ENCODE data around the gene ATP1B3. TPM values are rescaled to one million over a fixed set of nuclear protein-coding genes. Genes with fewer than 3 reads are reported as not detected.
"Not testable (repeated sequence)": the region's sequence is repeated elsewhere in the genome, so short reads cannot be mapped to it uniquely, and the experiment has no call there.

The ATP1B3 gene
- total RNA-seq, 1 donor from 2014 or later: 231 TPM

DNA sequence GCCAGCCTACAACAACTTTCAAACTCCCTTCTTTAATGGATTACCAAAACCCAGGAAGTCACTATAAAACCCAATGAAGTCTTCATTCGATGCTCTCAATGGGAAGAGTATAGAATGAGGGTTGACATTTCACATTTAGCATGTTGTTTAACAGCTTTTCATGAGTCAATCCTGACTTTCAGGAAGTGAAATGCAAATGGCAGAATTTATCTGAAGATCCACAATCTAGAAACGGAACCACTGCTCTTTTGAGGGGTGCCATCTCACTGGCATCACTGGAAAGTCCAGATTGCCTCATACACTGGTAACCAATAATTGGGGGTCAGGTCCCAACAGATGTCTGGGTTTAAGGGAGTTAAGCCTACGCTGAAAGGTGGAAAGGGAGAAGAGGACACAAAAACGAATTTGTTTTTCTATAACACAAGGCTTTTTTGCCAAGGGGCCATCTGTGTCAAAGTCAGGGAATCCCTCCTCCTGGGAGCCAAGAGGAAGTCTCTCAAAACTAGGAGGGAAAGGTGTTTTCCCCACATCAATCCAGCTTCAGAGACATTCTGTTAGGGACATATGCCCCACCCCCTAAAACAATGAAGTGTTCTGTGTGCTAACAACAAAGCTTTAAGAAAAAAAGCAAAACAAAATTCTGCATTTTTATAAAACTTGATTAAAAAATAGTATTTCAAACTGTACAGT is 12.0 kb upstream of the ATP1B3 start:
- Mint-ChIP-seq H3K4me3 (no peak overlapping the region), H3K27ac (no peak overlapping the region), H3K9me3 (no peaks in the 10 kb centered on the region), H3K36me3 (ENCODE audit: low read depth) (no peaks in the 10 kb centered on the region), H3K27me3 (ENCODE audit: insufficient read depth) (no peaks in the 10 kb centered on the region), H3K4me1 (ENCODE audit: low read depth) (peaks cover 6% of the 10 kb centered on the region)
- no peak for DNase-seq (ENCODE audit: low spot score)
- intact Hi-C loops (cut with micrococcal nuclease): no loop called here

DNA sequence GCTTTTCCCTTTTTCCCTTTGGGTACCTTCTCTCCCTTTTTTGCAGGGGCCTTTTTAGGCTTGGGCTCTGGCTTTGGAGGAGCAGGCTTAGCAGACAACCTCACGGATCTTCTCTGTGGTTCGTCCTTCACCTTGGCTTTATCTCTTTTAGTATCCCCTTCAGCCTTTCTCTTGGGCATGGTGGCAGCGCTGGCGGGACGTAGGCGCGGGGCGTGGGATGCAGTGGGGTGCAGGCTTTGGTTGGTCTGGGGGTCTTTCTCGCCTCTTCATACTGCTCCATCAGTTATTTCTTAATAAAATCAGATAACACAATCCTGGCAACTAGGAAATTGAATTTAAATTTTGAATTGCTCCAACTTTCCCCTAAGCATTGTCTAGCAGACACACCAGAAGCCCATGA is 11.3 kb upstream of the ATP1B3 start:
- no peaks in the 10 kb centered on the region for H3K9me3 Mint-ChIP-seq
- DNase-seq (ENCODE audit: low spot score): no peak
- no peak overlapping the region for H3K4me3 Mint-ChIP-seq
- intact Hi-C loops (cut with micrococcal nuclease): no loop called here
- H3K36me3 Mint-ChIP-seq (ENCODE audit: low read depth): no peaks in the 10 kb centered on the region
- H3K27me3 Mint-ChIP-seq (ENCODE audit: insufficient read depth): peaks cover 3% of the 10 kb centered on the region
- H3K27ac Mint-ChIP-seq: no peak overlapping the region
- peaks cover 6% of the 10 kb centered on the region for H3K4me1 Mint-ChIP-seq (ENCODE audit: low read depth)

DNA sequence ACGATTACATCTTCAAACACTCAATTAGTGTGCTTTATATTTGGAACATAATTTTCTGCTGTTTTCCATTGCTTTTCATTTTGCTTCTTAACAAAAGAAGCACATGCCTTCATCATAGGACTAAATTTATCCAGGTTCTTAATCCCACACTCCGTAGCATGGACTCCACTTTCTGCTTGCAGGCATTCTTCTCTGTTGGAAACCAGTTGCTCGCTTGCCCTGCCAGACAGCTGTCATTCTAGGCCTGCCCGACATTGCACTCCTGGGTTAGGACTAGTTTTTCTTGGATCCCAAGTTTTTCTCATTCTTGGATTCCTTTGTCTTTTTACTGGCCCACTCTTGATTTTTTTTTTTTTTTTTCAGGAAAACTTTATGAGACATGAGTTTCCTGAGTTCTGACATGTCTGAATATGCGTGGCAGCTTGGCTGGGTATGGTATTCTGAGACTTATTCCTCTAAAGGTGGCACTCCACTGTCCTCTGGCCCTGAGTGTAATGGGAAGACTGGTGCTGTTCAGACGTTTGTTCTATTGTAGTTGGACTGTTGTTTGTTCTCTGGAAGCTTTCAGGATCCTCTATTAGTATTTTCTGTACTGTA is 6.3 kb upstream of the ATP1B3 start:
- Mint-ChIP-seq H3K9me3 (no peaks in the 10 kb centered on the region), H3K27ac (no peak overlapping the region), H3K36me3 (ENCODE audit: low read depth) (no peaks in the 10 kb centered on the region), H3K27me3 (ENCODE audit: insufficient read depth) (peaks cover 5% of the 10 kb centered on the region), H3K4me1 (ENCODE audit: low read depth) (peaks cover 3% of the 10 kb centered on the region), H3K4me3 (no peak overlapping the region)
- no peak for DNase-seq (ENCODE audit: low spot score)
- intact Hi-C loops (cut with micrococcal nuclease): loop anchor here (10.0 kb wide), 3 partner anchors 355 to 855 kb away; partner anchors contain the start of genes GK5, PXYLP1 and TRPC1

DNA sequence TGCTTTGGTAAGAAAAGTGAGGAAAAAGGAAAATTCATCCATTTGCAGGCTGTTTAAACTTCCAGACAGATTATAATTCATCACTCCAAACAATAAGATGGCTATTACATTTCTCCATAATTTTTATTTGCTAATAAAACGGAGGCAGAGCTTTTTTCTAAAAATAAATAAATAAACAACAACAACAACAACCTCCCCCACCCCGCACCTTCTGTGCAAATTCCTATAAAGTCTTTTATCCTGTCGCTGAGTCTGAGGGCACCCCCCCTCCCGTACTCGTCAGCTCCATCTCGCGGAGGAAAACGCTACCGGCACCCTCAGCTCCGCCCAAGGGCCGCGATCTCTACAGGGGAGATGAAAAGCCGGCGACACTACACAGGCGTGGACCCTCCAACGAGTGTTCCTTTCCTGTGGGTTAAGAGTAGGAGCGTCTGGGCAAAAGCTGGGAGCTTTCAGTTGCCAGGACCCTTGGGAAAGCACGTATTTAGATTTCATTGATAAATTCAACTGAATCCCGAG is 1.0 kb upstream of the ATP1B3 start:
- Mint-ChIP-seq H3K27ac (peak overlapping the region; percentile 90), H3K36me3 (ENCODE audit: low read depth) (peaks cover 20% of the 10 kb centered on the region), H3K27me3 (ENCODE audit: insufficient read depth) (peaks cover 2% of the 10 kb centered on the region), H3K9me3 (no peaks in the 10 kb centered on the region), H3K4me1 (ENCODE audit: low read depth) (peaks cover 30% of the 10 kb centered on the region), H3K4me3 (peak overlapping the region; percentile 92)
- peak; percentile 78 for DNase-seq (ENCODE audit: low spot score)
- intact Hi-C loops (cut with micrococcal nuclease): loop anchor here (1.0 to 10.0 kb wide), 13 partner anchors 38 to 1127 kb away; partner anchors contain the start of genes GK5, PXYLP1, RASA2 and RNF7

DNA sequence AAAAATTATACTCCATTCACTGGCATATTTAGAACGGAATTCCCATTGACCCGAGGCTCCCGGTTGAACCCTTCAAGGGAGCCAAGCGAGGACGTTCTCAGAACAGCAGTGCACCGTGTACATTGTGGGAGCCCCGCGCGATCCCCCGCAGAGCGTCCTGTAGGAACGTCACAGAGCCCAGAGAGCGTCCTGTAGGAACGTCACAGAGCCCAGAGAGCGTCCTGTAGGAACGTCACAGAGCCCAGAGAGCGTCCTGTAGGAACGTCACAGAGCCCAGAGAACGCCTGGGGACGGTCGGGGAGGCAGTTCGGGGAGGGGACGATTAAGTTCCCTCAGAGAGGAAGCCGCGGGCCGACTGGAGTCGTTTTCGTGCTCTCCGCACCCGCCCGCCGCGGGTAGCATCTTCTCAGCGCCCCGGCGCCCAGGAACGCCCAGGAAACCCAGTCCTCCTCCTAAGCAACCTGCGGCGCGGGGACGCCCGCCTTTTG is 506 bp upstream of the ATP1B3 start:
- intact Hi-C loops (cut with micrococcal nuclease): loop anchor here (1.0 to 10.0 kb wide), 15 partner anchors 37 to 1126 kb away; partner anchors contain the start of genes GK5, PXYLP1, RASA2 and RNF7
- peaks cover 20% of the 10 kb centered on the region for H3K36me3 Mint-ChIP-seq (ENCODE audit: low read depth)
- peak overlapping the region; percentile 92 for H3K4me3 Mint-ChIP-seq
- H3K27me3 Mint-ChIP-seq (ENCODE audit: insufficient read depth): peaks cover 2% of the 10 kb centered on the region
- peaks cover 30% of the 10 kb centered on the region for H3K4me1 Mint-ChIP-seq (ENCODE audit: low read depth)
- peak overlapping the region; percentile 90 for H3K27ac Mint-ChIP-seq
- no peaks in the 10 kb centered on the region for H3K9me3 Mint-ChIP-seq
- no peak for DNase-seq (ENCODE audit: low spot score)

DNA sequence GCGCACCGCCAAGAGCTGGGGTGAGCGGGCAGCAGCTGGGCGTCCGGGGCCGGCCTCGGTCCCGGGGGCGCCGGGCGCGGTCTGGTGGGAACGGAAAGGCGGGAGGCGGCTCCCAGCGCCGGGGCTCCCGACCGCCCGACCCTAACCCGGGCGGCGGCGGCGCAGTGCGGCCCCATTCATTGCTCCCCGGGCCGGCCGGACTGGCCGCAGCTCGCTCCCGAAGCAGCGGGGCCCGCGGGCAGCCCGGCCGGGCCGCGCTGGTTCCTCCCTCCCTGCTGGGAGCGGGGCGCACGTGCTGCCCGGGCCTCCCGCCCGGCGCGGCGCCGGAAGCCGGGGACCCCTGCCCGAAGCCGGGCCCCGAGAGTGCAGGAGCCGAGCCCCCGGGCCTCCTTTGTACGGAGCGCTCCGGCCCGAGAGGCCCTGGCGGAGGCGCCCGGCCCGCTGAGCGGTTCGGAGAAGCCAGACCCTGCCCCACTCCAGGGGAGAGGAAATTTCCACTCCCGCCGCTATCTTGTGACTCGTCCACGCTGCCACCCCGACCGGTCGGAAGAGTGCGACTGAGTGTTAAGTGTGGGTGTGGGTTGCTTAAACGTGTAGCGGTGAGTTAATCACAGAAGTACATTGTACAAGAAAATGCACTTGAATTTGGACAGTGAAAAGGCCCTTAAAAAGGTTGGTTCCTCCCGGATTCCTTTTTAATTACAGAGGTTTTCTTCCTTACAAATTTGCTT is 613 bp downstream of the ATP1B3 start:
- intact Hi-C loops (cut with micrococcal nuclease): loop anchor here (1.0 to 10.0 kb wide), 13 partner anchors 11 to 1125 kb away; partner anchors contain the start of genes GK5, PXYLP1, RASA2 and SLC25A36
- Mint-ChIP-seq H3K9me3 (no peaks in the 10 kb centered on the region), H3K27ac (peak overlapping the region; percentile 85), H3K36me3 (ENCODE audit: low read depth) (peaks cover 20% of the 10 kb centered on the region), H3K4me3 (peak overlapping the region; percentile 95), H3K4me1 (ENCODE audit: low read depth) (peaks cover 40% of the 10 kb centered on the region), H3K27me3 (ENCODE audit: insufficient read depth) (no peaks in the 10 kb centered on the region)
- peak; percentile 52 for DNase-seq (ENCODE audit: low spot score)

DNA sequence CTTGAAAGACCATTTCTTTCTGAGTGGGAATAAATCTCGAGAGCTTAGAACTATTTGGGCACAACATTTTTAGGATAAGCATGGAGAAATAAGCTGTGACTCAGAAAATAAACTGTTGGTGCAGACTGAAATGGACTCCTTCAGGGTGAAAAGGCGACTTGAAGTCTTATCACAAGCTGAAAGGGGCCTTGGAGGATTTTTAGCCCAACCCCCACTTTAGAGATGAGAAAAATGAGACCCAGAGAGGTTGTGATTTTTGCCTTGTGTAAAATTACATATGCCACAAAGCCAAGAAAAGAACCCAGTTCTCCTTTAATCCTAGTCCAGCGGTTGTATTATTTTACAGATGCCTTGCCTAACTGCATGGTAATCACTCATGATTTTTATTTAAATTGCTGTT is 1.5 kb downstream of the ATP1B3 start:
- Mint-ChIP-seq H3K4me3 (peak overlapping the region; percentile 95), H3K36me3 (ENCODE audit: low read depth) (peaks cover 22% of the 10 kb centered on the region), H3K27me3 (ENCODE audit: insufficient read depth) (no peaks in the 10 kb centered on the region), H3K27ac (peak overlapping the region; percentile 85), H3K9me3 (no peaks in the 10 kb centered on the region), H3K4me1 (ENCODE audit: low read depth) (peaks cover 48% of the 10 kb centered on the region)
- no peak for DNase-seq (ENCODE audit: low spot score)
- intact Hi-C loops (cut with micrococcal nuclease): loop anchor here (1.0 to 10.0 kb wide), 12 partner anchors 10 to 1124 kb away; partner anchors contain the start of genes GK5, PXYLP1, RASA2 and SLC25A36

DNA sequence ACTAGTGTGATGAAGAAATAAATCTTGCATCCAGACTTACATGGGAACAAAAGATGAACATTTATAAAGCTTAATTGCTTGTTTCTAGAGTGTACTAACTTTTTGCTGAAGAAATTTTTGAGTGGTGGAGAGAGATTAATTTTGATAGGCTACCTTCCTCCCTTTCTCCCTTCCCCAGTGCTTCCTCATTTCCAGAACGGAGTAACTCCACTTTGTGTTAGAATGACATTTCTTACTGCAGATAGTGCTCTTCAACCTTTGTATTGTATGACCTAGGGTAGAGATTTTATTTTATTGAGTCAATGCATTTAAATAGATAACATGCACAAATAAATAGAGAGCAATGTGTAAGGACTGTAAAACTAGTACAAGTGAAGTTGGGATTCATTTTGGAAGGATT is 1.9 kb downstream of the ATP1B3 start:
- H3K36me3 Mint-ChIP-seq (ENCODE audit: low read depth): peaks cover 23% of the 10 kb centered on the region
- H3K27me3 Mint-ChIP-seq (ENCODE audit: insufficient read depth): no peaks in the 10 kb centered on the region
- no peak overlapping the region for H3K27ac Mint-ChIP-seq
- no peak for DNase-seq (ENCODE audit: low spot score)
- intact Hi-C loops (cut with micrococcal nuclease): loop anchor here (5.0 to 10.0 kb wide), 9 partner anchors 269 to 1124 kb away; partner anchors contain the start of genes GK5, PXYLP1, RASA2 and TFDP2
- H3K9me3 Mint-ChIP-seq: no peaks in the 10 kb centered on the region
- H3K4me3 Mint-ChIP-seq: peak overlapping the region; percentile 95
- H3K4me1 Mint-ChIP-seq (ENCODE audit: low read depth): peaks cover 50% of the 10 kb centered on the region

DNA sequence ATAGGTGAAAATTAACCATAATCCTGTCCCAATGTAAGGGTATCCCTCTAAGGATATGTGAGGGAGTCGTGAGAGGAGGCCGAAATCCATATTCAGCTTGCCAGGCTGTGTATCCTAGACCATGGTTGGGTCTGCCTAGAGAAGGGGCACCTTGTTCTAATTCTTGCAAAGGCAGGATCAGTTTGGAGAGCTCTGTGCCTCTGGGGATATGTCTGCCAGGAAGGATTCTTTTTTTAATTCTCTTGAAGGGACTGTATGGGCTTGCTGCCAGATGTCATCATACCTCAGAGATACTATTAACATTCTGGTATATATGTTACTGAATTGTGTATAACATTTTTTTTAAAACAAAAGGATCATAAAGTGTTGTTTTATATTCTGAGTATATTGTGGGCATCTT is 2.4 kb downstream of the ATP1B3 start:
- Mint-ChIP-seq H3K4me3 (peak overlapping the region; percentile 95), H3K4me1 (ENCODE audit: low read depth) (peaks cover 54% of the 10 kb centered on the region), H3K27ac (no peak overlapping the region)

DNA sequence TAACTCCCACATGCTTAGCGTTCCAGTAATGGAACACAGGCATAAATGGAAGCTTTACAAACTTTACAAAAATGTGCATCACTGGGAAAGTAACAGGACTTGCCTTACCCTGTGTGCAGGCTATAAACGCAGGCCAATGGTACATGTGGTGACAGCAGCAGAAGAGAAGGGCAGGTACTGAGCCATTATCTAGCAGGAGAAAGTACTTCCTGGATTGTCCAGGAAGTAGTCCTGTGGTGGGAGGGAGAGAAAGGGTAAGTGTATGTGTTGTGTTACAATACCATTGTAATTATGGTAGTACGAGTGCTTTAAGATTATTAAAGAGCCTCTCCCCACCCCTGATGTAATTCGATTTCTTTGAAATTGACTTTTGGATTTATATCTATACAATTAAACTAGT is 5.3 kb downstream of the ATP1B3 start:
- Mint-ChIP-seq H3K9me3 (no peaks in the 10 kb centered on the region), H3K36me3 (ENCODE audit: low read depth) (peaks cover 36% of the 10 kb centered on the region), H3K4me3 (no peak overlapping the region), H3K27ac (peak overlapping the region; percentile 31), H3K27me3 (ENCODE audit: insufficient read depth) (no peaks in the 10 kb centered on the region), H3K4me1 (ENCODE audit: low read depth) (peaks cover 57% of the 10 kb centered on the region)
- no peak for DNase-seq (ENCODE audit: low spot score)
- intact Hi-C loops (cut with micrococcal nuclease): no loop called here

More for the DNA sequence above, 2.4 kb downstream of the ATP1B3 start:
- DNase-seq (ENCODE audit: low spot score): no peak
- Mint-ChIP-seq H3K27me3 (ENCODE audit: insufficient read depth) (no peaks in the 10 kb centered on the region), H3K36me3 (ENCODE audit: low read depth) (peaks cover 26% of the 10 kb centered on the region), H3K9me3 (no peaks in the 10 kb centered on the region)
- intact Hi-C loops (cut with micrococcal nuclease): loop anchor here (5.0 to 10.0 kb wide), 9 partner anchors 268 to 1123 kb away; partner anchors contain the start of genes GK5, PXYLP1, RASA2 and TFDP2

DNA sequence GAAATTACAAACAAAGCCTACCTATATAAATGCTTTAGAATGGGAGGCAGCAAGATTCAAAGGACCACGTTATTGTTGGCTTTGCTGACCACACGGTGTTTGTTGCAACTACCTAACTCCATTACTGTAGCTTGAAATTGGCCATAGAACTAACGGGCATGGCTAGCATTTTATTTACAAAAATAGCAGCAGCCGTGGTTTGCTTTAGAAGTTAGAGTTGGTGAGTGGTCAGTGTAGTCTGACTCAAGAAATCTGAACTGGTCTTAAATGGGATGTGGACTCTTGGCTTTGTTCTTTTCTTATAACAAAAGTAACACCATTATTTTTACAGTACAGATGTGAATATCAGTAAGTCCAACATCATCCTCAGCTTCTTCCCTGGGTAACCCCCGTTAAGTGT is 10.6 kb downstream of the ATP1B3 start:
- Mint-ChIP-seq H3K4me1 (ENCODE audit: low read depth) (peaks cover 50% of the 10 kb centered on the region), H3K36me3 (ENCODE audit: low read depth) (peaks cover 35% of the 10 kb centered on the region), H3K9me3 (peaks cover 16% of the 10 kb centered on the region), H3K27me3 (ENCODE audit: insufficient read depth) (no peaks in the 10 kb centered on the region), H3K4me3 (no peak overlapping the region), H3K27ac (no peak overlapping the region)
- intact Hi-C loops (cut with micrococcal nuclease): no loop called here
- no peak for DNase-seq (ENCODE audit: low spot score)

DNA sequence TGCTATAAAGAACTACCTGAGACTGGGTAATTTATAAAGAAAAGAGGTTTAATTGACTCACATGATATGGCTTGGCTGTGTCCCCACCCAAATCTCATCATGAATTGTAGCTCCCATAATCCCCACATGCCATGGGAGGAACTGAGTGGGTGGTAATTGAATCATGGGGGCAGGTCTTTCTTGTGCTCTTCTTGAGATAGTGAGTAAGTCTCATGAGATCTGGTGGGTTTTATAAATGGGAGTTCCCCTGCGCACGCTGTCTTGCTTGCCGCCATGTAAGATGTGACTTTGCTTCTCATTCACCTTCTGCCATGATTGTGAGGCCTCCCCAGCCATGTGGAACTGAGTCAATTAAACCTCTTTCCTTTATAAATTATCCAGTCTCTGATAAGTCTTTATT is 12.1 kb downstream of the ATP1B3 start:
- H3K27me3 Mint-ChIP-seq (ENCODE audit: insufficient read depth); H3K27ac Mint-ChIP-seq; H3K4me3 Mint-ChIP-seq; DNase-seq (ENCODE audit: low spot score): not testable (repeated sequence)
- H3K9me3 Mint-ChIP-seq: peaks cover 16% of the 10 kb centered on the region
- H3K36me3 Mint-ChIP-seq (ENCODE audit: low read depth): peaks cover 35% of the 10 kb centered on the region
- H3K4me1 Mint-ChIP-seq (ENCODE audit: low read depth): peaks cover 42% of the 10 kb centered on the region
- intact Hi-C loops (cut with micrococcal nuclease): loop anchor here (1.0 kb wide), 1 partner anchor 11 kb away; no protein-coding TSS in a partner anchor

All from activated T-helper 1 cell treated with anti-CD3 and anti-CD28 coated beads, Interleukin-12 subunit alpha, Interleukin-12 subunit beta, Interleukin-2, Interleukin-4 antibody, amounts not matched to agents 30 ng/mL and 10 ng/mL and 1 ng/mL, durations not matched to agents 14 hours and 24 hours and 36 hours (primary cell).